HepG2 (cell line): ENCODE data around the gene G6PD. TPM values are rescaled to one million over a fixed set of nuclear protein-coding genes. Genes with fewer than 3 reads are reported as not detected.

ENCODE experiments used
- CBX5 ChIP-seq: sonication (generic); formaldehyde crosslinking; IDR thresholded peaks from 2 replicates; pipeline ENCODE4 v1.4.0; 2020; ENCODE audit warnings: missing genetic modification reagents, borderline replicate concordance
- CHD4 ChIP-seq: fragments of 200-600 bp; sonication (generic); IDR thresholded peaks from 2 replicates; pipeline ENCODE4 v1.7.0; 2017; ENCODE audit warnings: mild to moderate bottlenecking, low read length, borderline replicate concordance
- EEA1 ChIP-seq: sonication (generic); formaldehyde crosslinking; IDR thresholded peaks from 2 replicates; pipeline ENCODE4 v1.5.1; 2020; ENCODE audit warnings: mild to moderate bottlenecking, missing genetic modification reagents, borderline replicate concordance
- GABPA ChIP-seq, 2 experiments: IDR thresholded peaks; 2 replicates each; pipeline ENCODE4 v1.6.1; 2011 to 2016; ENCODE audit warnings: low read depth in 2 of 2, low read length in 1 of 2, missing biosample characterization in 1 of 2, missing genetic modification characterization in 1 of 2
- NFRKB ChIP-seq: fragments of 450-650 bp; IDR thresholded peaks from 2 replicates; pipeline ENCODE4 v1.6.1; 2017
- NONO ChIP-seq, 2 experiments: fragments of 450-650 bp in 1 of 2; sonication (generic) in 1 of 2; formaldehyde crosslinking in 1 of 2; IDR thresholded peaks in 1 of 2; conservative IDR thresholded peaks in 1 of 2; 2 replicates each; pipeline versions ENCODE4 v1.6.1 to v1.8.0; 2017 to 2022; ENCODE audit warnings: mild to moderate bottlenecking in 1 of 2, missing genetic modification reagents in 1 of 2, moderate library complexity in 1 of 2
- RAD21 ChIP-seq: fragments of 450-650 bp; formaldehyde crosslinking; IDR thresholded peaks from 2 replicates; pipeline ENCODE4 v1.5.0; 2020; ENCODE audit warnings: mild to moderate bottlenecking
- SP5 ChIP-seq: IDR thresholded peaks from 2 replicates; pipeline ENCODE4 v1.6.1; 2016; ENCODE audit warnings: low read depth, borderline replicate concordance
- TAF1 ChIP-seq: sonication (generic); formaldehyde crosslinking; IDR thresholded peaks from 2 replicates; pipeline ENCODE4 v1.4.0; 2020; ENCODE audit warnings: missing genetic modification reagents
- TBX3 ChIP-seq: fragments of 450-650 bp; IDR thresholded peaks from 2 replicates; pipeline ENCODE4 v1.6.1; 2017; ENCODE audit warnings: antibody characterized with exemption, mild to moderate bottlenecking, inconsistent platforms, borderline replicate concordance
- ZBED4 ChIP-seq: sonication (generic); formaldehyde crosslinking; IDR thresholded peaks from 2 replicates; pipeline ENCODE4 v1.4.0; 2020; ENCODE audit warnings: missing genetic modification reagents, borderline replicate concordance
- ZBTB7A ChIP-seq: sonication (generic); formaldehyde crosslinking; IDR thresholded peaks from 2 replicates; pipeline ENCODE4 v1.8.0; 2022; ENCODE audit warnings: mild to moderate bottlenecking, missing genetic modification reagents
- ZNF10 ChIP-seq: sonication (generic); formaldehyde crosslinking; IDR thresholded peaks from 2 replicates; pipeline ENCODE4 v1.4.0; 2020; ENCODE audit warnings: mild to moderate bottlenecking, low read depth, missing genetic modification reagents, borderline replicate concordance
- ZNF496 ChIP-seq: sonication (generic); formaldehyde crosslinking; IDR thresholded peaks from 2 replicates; pipeline ENCODE4 v1.8.1; 2023; ENCODE audit warnings: mild to moderate bottlenecking, moderate library complexity, missing genetic modification reagents; ENCODE audit not compliant: insufficient replicate concordance
- polyA plus RNA-seq, 8 experiments: library from polyadenylated mRNA; depleted of rRNA in 3 of 8; stranded (reverse) in 7 of 8; unstranded in 1 of 8; fragments of >200 nt; fragmentation: Illumina TruSeq in 4 of 8; extraction: Trizol in 4 of 8; gene quantifications; 2 replicates each; pipeline versions ENCODE4 v1.2.1 to v1.2.3, GENCODE V29; 2011 to 2016; ENCODE audit warnings: low read depth in 4 of 8, missing spikeins in 1 of 8, mixed read lengths in 1 of 8; ENCODE audit not compliant: insufficient read depth in 1 of 8
- total RNA-seq, 5 experiments: library from RNA; depleted of rRNA; stranded (reverse); fragments of >200 nt; fragmentation: Illumina TruSeq; extraction: Trizol; gene quantifications; 2 replicates each; pipeline ENCODE4 v1.2.3, GENCODE V29; 2016; ENCODE audit warnings: low read depth in 1 of 5
- TF ChIP-seq, protein P1 (sequence below): sonication (generic); formaldehyde crosslinking; IDR thresholded peaks from 2 replicates; pipeline ENCODE4 v1.9.0; 2022; ENCODE audit warnings: low read depth, missing genetic modification reagents
- TF ChIP-seq, protein P2 (sequence below): sonication (generic); formaldehyde crosslinking; IDR thresholded peaks from 2 replicates; pipeline ENCODE4 v1.4.0; 2020; ENCODE audit warnings: missing genetic modification reagents
- TF ChIP-seq, protein P3 (sequence below): sonication (generic); formaldehyde crosslinking; IDR thresholded peaks from 2 replicates; pipeline ENCODE4 v1.5.1; 2020; ENCODE audit warnings: mild to moderate bottlenecking, missing genetic modification reagents, borderline replicate concordance
- TF ChIP-seq, protein P4 (sequence below): sonication (generic); formaldehyde crosslinking; IDR thresholded peaks from 2 replicates; pipeline ENCODE4 v1.5.1; 2020; ENCODE audit warnings: missing genetic modification reagents, mild to moderate bottlenecking, borderline replicate concordance

Gene G6PD
- total and polyA plus RNA-seq, 2 of the 13 experiments (the other 11 are each of a cell fraction or from before 2014, with no cell fraction given) = 18.8 to 28.8 TPM

DNA sequence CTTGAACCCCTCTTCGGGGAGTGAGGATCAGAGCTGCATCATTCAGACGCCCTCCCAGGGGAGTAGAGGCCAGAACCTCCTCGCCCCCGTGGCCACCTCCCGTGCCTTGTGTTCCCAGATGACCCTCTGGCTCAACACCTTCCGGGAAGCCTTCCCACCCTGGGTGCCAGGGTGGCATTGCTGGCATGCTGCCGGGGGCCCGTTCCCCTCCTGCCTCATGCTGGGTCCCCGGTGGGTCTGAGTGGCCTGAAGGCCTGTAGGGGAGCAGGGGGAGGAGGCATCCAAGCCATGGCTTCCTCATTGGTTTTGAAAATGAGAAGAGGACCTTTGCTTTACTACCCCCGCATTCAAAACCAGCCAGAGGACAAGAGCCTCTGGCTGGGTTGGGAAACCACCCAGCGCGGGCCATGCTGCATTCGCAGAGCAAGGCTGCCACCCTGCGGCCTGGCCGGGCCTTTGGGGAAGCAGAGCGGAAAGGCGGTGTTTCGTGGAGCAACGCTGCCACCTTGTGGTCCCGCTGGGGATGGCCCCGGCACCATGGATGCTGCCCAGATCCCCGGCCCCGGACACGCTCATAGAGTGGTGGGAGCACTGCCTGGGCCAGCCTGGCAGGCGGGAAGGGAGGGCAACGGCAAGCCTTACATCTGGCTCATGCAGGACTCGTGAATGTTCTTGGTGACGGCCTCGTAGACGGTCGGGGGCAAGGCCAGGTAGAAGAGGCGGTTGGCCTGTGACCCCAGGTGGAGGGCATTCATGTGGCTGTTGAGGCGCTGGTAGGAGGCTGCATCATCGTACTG, 11.9 kb downstream of the G6PD start (continued):
- peak; percentile 99 for TF ChIP-seq RAD21 (CRISPR knock-in tag)
- TF ChIP-seq CBX5 (CRISPR knock-in tag) = peak; percentile 25; the same call in 1 of the 2 replicates
- TF ChIP-seq, protein P1, sequence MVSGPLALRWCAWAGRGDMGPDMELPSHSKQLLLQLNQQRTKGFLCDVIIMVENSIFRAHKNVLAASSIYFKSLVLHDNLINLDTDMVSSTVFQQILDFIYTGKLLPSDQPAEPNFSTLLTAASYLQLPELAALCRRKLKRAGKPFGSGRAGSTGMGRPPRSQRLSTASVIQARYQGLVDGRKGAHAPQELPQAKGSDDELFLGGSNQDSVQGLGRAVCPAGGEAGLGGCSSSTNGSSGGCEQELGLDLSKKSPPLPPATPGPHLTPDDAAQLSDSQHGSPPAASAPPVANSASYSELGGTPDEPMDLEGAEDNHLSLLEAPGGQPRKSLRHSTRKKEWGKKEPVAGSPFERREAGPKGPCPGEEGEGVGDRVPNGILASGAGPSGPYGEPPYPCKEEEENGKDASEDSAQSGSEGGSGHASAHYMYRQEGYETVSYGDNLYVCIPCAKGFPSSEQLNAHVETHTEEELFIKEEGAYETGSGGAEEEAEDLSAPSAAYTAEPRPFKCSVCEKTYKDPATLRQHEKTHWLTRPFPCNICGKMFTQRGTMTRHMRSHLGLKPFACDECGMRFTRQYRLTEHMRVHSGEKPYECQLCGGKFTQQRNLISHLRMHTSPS (CRISPR knock-in tag) = no peak
- no peak for TF ChIP-seq CHD4
- no peak for TF ChIP-seq SP5 (CRISPR knock-in tag)
- TF ChIP-seq NFRKB = no peak
- no peak for TF ChIP-seq ZNF10 (CRISPR knock-in tag)
- TF ChIP-seq NONO (IDR thresholded peaks at IDR 0.05) = no peak
- 0 out of 2 replicates have a peak, but pooled peaks have one; percentile 59 for TF ChIP-seq NONO (CRISPR knock-in tag; conservative IDR thresholded peaks at IDR 0.05)
- TF ChIP-seq EEA1 (CRISPR knock-in tag) = no peak
- TF ChIP-seq, protein P2, sequence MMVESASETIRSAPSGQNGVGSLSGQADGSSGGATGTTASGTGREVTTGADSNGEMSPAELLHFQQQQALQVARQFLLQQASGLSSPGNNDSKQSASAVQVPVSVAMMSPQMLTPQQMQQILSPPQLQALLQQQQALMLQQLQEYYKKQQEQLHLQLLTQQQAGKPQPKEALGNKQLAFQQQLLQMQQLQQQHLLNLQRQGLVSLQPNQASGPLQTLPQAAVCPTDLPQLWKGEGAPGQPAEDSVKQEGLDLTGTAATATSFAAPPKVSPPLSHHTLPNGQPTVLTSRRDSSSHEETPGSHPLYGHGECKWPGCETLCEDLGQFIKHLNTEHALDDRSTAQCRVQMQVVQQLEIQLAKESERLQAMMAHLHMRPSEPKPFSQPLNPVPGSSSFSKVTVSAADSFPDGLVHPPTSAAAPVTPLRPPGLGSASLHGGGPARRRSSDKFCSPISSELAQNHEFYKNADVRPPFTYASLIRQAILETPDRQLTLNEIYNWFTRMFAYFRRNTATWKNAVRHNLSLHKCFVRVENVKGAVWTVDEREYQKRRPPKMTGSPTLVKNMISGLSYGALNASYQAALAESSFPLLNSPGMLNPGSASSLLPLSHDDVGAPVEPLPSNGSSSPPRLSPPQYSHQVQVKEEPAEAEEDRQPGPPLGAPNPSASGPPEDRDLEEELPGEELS (CRISPR knock-in tag) = no peak
- TF ChIP-seq, protein P3, sequence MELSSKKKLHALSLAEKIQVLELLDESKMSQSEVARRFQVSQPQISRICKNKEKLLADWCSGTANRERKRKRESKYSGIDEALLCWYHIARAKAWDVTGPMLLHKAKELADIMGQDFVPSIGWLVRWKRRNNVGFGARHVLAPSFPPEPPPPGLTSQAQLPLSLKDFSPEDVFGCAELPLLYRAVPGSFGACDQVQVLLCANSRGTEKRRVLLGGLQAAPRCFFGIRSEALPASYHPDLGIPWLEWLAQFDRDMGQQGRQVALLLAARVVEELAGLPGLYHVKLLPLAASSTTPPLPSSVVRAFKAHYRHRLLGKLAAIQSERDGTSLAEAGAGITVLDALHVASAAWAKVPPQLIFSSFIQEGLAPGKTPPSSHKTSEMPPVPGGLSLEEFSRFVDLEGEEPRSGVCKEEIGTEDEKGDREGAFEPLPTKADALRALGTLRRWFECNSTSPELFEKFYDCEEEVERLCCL = no peak
- TF ChIP-seq ZBTB7A (CRISPR knock-in tag) = peak; percentile 49; the same call in 1 of the 2 replicates
- TF ChIP-seq GABPA (IDR thresholded peaks at IDR 0.05; ENCODE audit: low read depth, low read length) = no peak
- TF ChIP-seq GABPA (CRISPR knock-in tag; IDR thresholded peaks at IDR 0.05; ENCODE audit: low read depth) = no peak
- TF ChIP-seq TBX3 = no peak
- TF ChIP-seq ZBED4 (CRISPR knock-in tag) = no peak
- TF ChIP-seq TAF1 = no peak
- TF ChIP-seq ZNF496 (CRISPR knock-in tag) = no peak
- TF ChIP-seq, protein P4, sequence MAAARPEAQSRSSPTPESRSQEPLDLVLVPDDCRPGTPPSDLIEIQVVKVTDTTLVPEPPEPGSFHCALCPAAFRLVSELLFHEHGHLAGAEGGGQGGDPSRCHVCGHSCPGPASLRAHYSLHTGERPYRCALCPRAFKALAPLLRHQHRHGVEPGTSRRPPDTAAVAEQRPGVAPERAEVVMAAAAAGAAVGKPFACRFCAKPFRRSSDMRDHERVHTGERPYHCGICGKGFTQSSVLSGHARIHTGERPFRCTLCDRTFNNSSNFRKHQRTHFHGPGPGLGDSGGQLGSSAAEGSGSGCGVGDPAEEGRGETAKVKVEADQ = no peak
